SK-N-MC (cell line): ENCODE measurements around the gene ID2.

Experiments used
- EZH2 ChIP-seq: fragments of 200-600 bp; sonication (generic); IDR thresholded peaks from one replicate; pipeline ENCODE4 v1.6.1; 2017; ENCODE audit warnings: antibody characterized with exemption
- POLR2AphosphoS5 ChIP-seq: IDR thresholded peaks from 2 replicates; pipeline ENCODE4 v1.6.1; 2012; ENCODE audit warnings: mild to moderate bottlenecking, low read depth, low read length, borderline replicate concordance

DNA sequence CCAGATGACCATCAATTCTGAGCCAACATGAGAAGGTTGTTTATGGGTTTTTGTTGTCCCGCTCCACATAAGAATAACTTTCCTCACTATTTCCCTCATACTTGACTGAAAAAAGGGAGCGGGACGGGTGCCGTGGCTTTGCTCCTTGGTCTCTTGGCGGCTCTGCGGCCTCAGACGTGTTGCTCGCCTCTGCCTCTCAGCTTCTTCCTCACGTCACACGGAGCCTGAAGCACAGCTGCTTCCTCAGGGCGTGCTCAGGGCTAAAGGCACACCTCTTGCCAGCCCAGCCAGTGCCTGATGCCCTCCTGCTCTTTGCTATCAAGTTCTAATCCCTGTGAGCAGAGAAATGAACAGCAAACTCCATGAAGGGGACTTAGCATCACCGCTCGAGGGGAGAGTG, 17.9 kb upstream of the ID2 start:
- TF ChIP-seq EZH2 (no peak), POLR2AphosphoS5 (no peak)
